Type B pancreatic cell (in vitro differentiated cells): ENCODE data around the gene GTF2IRD2. TPM values are rescaled to one million over a fixed set of nuclear protein-coding genes. Genes with fewer than 3 reads are reported as not detected.
A peak's percentile ranks its signal among the peaks of the same experiment; 100 is the strongest.
"Not testable (repeated sequence)": the region's sequence is repeated elsewhere in the genome, so short reads cannot be mapped to it uniquely, and the experiment has no call there.

Source experiments
- DNase-seq: peaks from one replicate; pipeline ENCODE4 v3.0.0; 2021; ENCODE audit warnings: mixed read lengths; ENCODE audit not compliant: unreplicated experiment; ENCODE audit errors: extremely low spot score
- H3K27ac Mint-ChIP-seq: 2 replicates; pipeline ENCODE4 v1.8.0; 2021; ENCODE audit warnings: mild to moderate bottlenecking, mixed read lengths
- H3K27me3 Mint-ChIP-seq: 2 replicates; pipeline ENCODE4 v1.8.0; 2021; ENCODE audit warnings: mixed read lengths
- H3K36me3 Mint-ChIP-seq: 2 replicates; pipeline ENCODE4 v1.8.0; 2021; ENCODE audit warnings: mixed read lengths
- H3K4me1 Mint-ChIP-seq: one replicate; pipeline ENCODE4 v1.8.0; 2021; ENCODE audit warnings: mixed read lengths; ENCODE audit not compliant: unreplicated experiment
- H3K4me3 Mint-ChIP-seq: 2 replicates; pipeline ENCODE4 v1.8.0; 2021; ENCODE audit warnings: mild to moderate bottlenecking, mixed read lengths
- H3K9me3 Mint-ChIP-seq: 2 replicates; pipeline ENCODE4 v1.8.0; 2021; ENCODE audit warnings: mixed read lengths
- total RNA-seq: library from RNA; stranded (reverse); gene quantifications from 2 replicates; pipeline ENCODE4 v1.2.1, GENCODE V29; 2021; ENCODE audit warnings: low replicate concordance

GTF2IRD2 gene
- total RNA-seq, 1 donor from 2014 or later, result 20.6 TPM

GRCh38 chr7:74770062-74770461 is 81.3 kb downstream of the GTF2IRD2 start:
- H3K9me3 Mint-ChIP-seq, H3K4me1 Mint-ChIP-seq, H3K27ac Mint-ChIP-seq, H3K4me3 Mint-ChIP-seq, H3K27me3 Mint-ChIP-seq, DNase-seq, H3K36me3 Mint-ChIP-seq: not testable (repeated sequence)

DNA sequence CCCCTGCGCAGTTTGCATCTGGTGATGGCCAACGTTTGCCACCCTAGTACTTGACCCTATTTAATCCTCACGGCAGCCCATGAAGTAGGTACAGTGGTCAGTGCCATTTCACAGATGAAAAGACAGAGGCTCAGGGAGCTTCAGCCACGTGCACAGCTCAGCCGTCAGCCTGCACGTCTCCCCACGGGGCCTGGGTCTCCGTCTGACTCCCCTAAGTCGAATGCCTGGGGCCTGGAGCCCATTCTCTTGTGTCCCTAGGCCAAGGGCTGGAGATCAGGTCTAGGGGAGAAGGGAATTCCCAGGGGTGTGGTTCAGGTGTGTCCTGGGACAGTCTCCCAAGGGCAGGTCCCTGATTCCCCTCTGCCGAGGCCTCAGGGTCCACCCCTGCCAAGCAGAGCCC is 84.4 kb downstream of the GTF2IRD2 start:
- not testable (repeated sequence) for H3K36me3 Mint-ChIP-seq, H3K9me3 Mint-ChIP-seq

DNA sequence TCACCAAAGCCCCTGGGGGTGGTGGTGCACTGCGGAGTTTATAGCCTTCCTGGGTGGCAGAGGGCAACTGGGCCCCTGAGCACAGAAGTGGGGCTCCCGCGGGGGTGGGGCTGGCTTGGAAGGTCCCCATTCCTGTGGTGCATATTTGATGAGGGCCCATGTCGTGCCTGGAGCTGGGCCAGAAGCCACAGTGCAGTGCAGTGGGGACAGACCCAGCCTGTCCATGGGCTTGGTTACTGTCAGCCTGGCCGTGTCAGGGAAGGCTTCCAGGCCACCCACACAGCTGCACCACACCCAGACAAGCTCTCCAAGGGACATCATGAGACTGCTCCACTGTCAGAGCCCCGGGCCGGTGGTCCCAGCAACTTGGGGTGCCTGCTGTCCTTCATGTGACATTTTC is 84.9 kb downstream of the GTF2IRD2 start:
- not testable (repeated sequence) for H3K27me3 Mint-ChIP-seq, H3K27ac Mint-ChIP-seq, DNase-seq, H3K4me1 Mint-ChIP-seq, H3K36me3 Mint-ChIP-seq, H3K9me3 Mint-ChIP-seq, H3K4me3 Mint-ChIP-seq

More for the DNA sequence above, 84.4 kb downstream of the GTF2IRD2 start:
- H3K27me3 Mint-ChIP-seq, H3K4me1 Mint-ChIP-seq, H3K4me3 Mint-ChIP-seq, H3K27ac Mint-ChIP-seq: not testable (repeated sequence)
- DNase-seq, result peak; percentile 44

- not testable (repeated sequence) for DNase-seq, H3K9me3 Mint-ChIP-seq, H3K27ac Mint-ChIP-seq, H3K4me3 Mint-ChIP-seq, H3K4me1 Mint-ChIP-seq, H3K36me3 Mint-ChIP-seq, H3K27me3 Mint-ChIP-seq
Measured at GRCh38 chr7:74765205-74765918, 86.0 kb downstream of the GTF2IRD2 start.

DNA sequence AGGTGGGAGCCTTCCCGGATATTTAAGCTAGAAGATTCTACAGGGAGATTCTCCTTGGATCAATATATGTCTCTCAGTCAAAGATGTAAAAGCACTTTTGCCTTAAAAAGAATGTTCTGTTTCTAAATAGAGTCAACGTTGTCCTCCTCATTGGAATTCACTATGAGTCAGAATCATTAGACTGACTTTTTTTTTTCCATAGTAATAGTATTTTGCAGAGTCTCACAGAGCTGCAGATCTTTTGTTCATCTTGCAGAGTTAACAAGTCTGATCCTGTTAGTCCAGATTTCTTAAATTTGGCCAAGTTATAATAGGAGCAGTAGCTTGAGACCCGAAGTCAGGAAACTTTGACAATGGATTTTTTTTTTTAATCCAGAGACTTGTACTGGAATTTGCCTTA is 92.4 kb downstream of the GTF2IRD2 start:
- DNase-seq, H3K4me3 Mint-ChIP-seq, H3K9me3 Mint-ChIP-seq, H3K36me3 Mint-ChIP-seq, H3K27me3 Mint-ChIP-seq, H3K27ac Mint-ChIP-seq, H3K4me1 Mint-ChIP-seq: not testable (repeated sequence)

- H3K27me3 Mint-ChIP-seq, DNase-seq, H3K4me3 Mint-ChIP-seq, H3K27ac Mint-ChIP-seq, H3K36me3 Mint-ChIP-seq, H3K9me3 Mint-ChIP-seq, H3K4me1 Mint-ChIP-seq: not testable (repeated sequence)
Measured at GRCh38 chr7:74758268-74758667, 93.1 kb downstream of the GTF2IRD2 start.

GRCh38 chr7:74756673-74757072 is 94.7 kb downstream of the GTF2IRD2 start:
- not testable (repeated sequence) for H3K27me3 Mint-ChIP-seq, H3K36me3 Mint-ChIP-seq, H3K4me3 Mint-ChIP-seq, H3K9me3 Mint-ChIP-seq, H3K27ac Mint-ChIP-seq, H3K4me1 Mint-ChIP-seq, DNase-seq

- not testable (repeated sequence) for H3K4me3 Mint-ChIP-seq, DNase-seq, H3K9me3 Mint-ChIP-seq, H3K27ac Mint-ChIP-seq, H3K27me3 Mint-ChIP-seq, H3K36me3 Mint-ChIP-seq, H3K4me1 Mint-ChIP-seq
Measured at GRCh38 chr7:74753921-74754482, 97.4 kb downstream of the GTF2IRD2 start.

Other genes with a start within 250 kb of the GTF2IRD2 start
- gene GTF2I, start 193.9 kb downstream of the GTF2IRD2 start, total RNA-seq, result 242 and 335 TPM in 2 replicates
- not detected in 2 replicates for gene NCF1, start 77.6 kb downstream of the GTF2IRD2 start, total RNA-seq
- 42.8 and 70.3 TPM in 2 replicates for gene CASTOR2, start 113.1 kb upstream of the GTF2IRD2 start, total RNA-seq
- gene RCC1L, start 222.2 kb upstream of the GTF2IRD2 start, total RNA-seq, result 40.4 and 48.7 TPM in 2 replicates
- 43.3 and 45.9 TPM in 2 replicates for gene GTF2IRD2B, start 241.0 kb upstream of the GTF2IRD2 start, total RNA-seq